Memory B cell (primary cell): Measurements from ENCODE around the gene SDK1.

Source experiments
- ATAC-seq: fragments of 150-1000 bp; cut with Tn5 transposase; 2 replicates; pipeline ENCODE4 v1.10.0; 2021; ENCODE audit warnings: low read depth, mild to moderate bottlenecking, moderate library complexity
- DNase-seq, 2 donors: peaks; one replicate each; pipeline ENCODE4 v3.0.0; 2022; ENCODE audit warnings: low spot score in 2 of 2
- H3K27ac Mint-ChIP-seq: one replicate; pipeline ENCODE4 v1.8.0; 2022; ENCODE audit warnings: mild to moderate bottlenecking, moderate library complexity, mixed read lengths
- H3K27me3 Mint-ChIP-seq: one replicate; pipeline ENCODE4 v1.8.0; 2022; ENCODE audit warnings: mixed read lengths
- H3K36me3 Mint-ChIP-seq: one replicate; pipeline ENCODE4 v1.8.0; 2022; ENCODE audit warnings: mild to moderate bottlenecking, mixed read lengths
- H3K4me1 Mint-ChIP-seq: one replicate; pipeline ENCODE4 v1.8.0; 2022; ENCODE audit warnings: mixed read lengths
- H3K4me3 Mint-ChIP-seq: one replicate; pipeline ENCODE4 v1.8.0; 2022; ENCODE audit warnings: mild to moderate bottlenecking, moderate library complexity, mixed read lengths
- H3K9me3 Mint-ChIP-seq: one replicate; pipeline ENCODE4 v1.8.0; 2022; ENCODE audit warnings: mixed read lengths

SDK1 gene

GRCh38 chr7:4069268-4070095 is 768.4 kb downstream of the SDK1 start:
- H3K36me3 Mint-ChIP-seq = no peaks in the 10 kb centered on the region
- no peak overlapping the region for H3K27ac Mint-ChIP-seq
- ATAC-seq = no peak
- no peak for DNase-seq
- H3K9me3 Mint-ChIP-seq = no peaks in the 10 kb centered on the region
- H3K4me3 Mint-ChIP-seq = no peak overlapping the region
- H3K4me1 Mint-ChIP-seq = peaks cover 4% of the 10 kb centered on the region
- no peaks in the 10 kb centered on the region for H3K27me3 Mint-ChIP-seq

GRCh38 chr7:4070214-4070613 is 769.2 kb downstream of the SDK1 start:
- Mint-ChIP-seq H3K27ac (no peak overlapping the region), H3K4me3 (no peak overlapping the region), H3K4me1 (no peaks in the 10 kb centered on the region), H3K9me3 (no peaks in the 10 kb centered on the region), H3K36me3 (no peaks in the 10 kb centered on the region), H3K27me3 (no peaks in the 10 kb centered on the region)
- no peak for ATAC-seq
- DNase-seq = no peak

- Mint-ChIP-seq H3K4me1 (no peaks in the 10 kb centered on the region), H3K36me3 (no peaks in the 10 kb centered on the region), H3K27me3 (no peaks in the 10 kb centered on the region), H3K4me3 (no peak overlapping the region), H3K27ac (no peak overlapping the region), H3K9me3 (no peaks in the 10 kb centered on the region)
- ATAC-seq = no peak
- no peak for DNase-seq
Measured at GRCh38 chr7:4071370-4072058, 770.5 kb downstream of the SDK1 start.

GRCh38 chr7:4072161-4072925 is 771.3 kb downstream of the SDK1 start:
- no peak overlapping the region for H3K27ac Mint-ChIP-seq

GRCh38 chr7:4073052-4073451 is 772.0 kb downstream of the SDK1 start:
- ATAC-seq (no peak), DNase-seq (no peak)
- peaks cover 3% of the 10 kb centered on the region for H3K27me3 Mint-ChIP-seq
- H3K9me3 Mint-ChIP-seq = peaks cover 3% of the 10 kb centered on the region
- no peaks in the 10 kb centered on the region for H3K36me3 Mint-ChIP-seq
- H3K4me1 Mint-ChIP-seq = no peaks in the 10 kb centered on the region
- H3K27ac Mint-ChIP-seq = no peak overlapping the region
- no peak overlapping the region for H3K4me3 Mint-ChIP-seq

More at GRCh38 chr7:4072161-4072925, 771.3 kb downstream of the SDK1 start:
- DNase-seq = no peak
- Mint-ChIP-seq H3K4me3 (no peak overlapping the region), H3K4me1 (no peaks in the 10 kb centered on the region), H3K27me3 (peaks cover 1% of the 10 kb centered on the region), H3K9me3 (peaks cover 1% of the 10 kb centered on the region), H3K36me3 (no peaks in the 10 kb centered on the region)
- ATAC-seq = no peak

- H3K9me3 Mint-ChIP-seq = peaks cover 3% of the 10 kb centered on the region
- no peak overlapping the region for H3K27ac Mint-ChIP-seq
- no peaks in the 10 kb centered on the region for H3K36me3 Mint-ChIP-seq
- no peak for DNase-seq
- H3K27me3 Mint-ChIP-seq = peaks cover 3% of the 10 kb centered on the region
- H3K4me3 Mint-ChIP-seq = no peak overlapping the region
- H3K4me1 Mint-ChIP-seq = no peaks in the 10 kb centered on the region
- no peak for ATAC-seq
Measured at GRCh38 chr7:4073750-4074149, 772.7 kb downstream of the SDK1 start.

GRCh38 chr7:4074407-4074806 is 773.4 kb downstream of the SDK1 start:
- no peak overlapping the region for H3K4me3 Mint-ChIP-seq
- ATAC-seq (no peak), DNase-seq (no peak)
- peaks cover 3% of the 10 kb centered on the region for H3K9me3 Mint-ChIP-seq
- no peak overlapping the region for H3K27ac Mint-ChIP-seq
- no peaks in the 10 kb centered on the region for H3K4me1 Mint-ChIP-seq
- no peaks in the 10 kb centered on the region for H3K36me3 Mint-ChIP-seq
- peaks cover 3% of the 10 kb centered on the region for H3K27me3 Mint-ChIP-seq

GRCh38 chr7:4074994-4075393 is 773.9 kb downstream of the SDK1 start:
- Mint-ChIP-seq H3K27me3 (peaks cover 3% of the 10 kb centered on the region), H3K4me3 (no peak overlapping the region), H3K4me1 (no peaks in the 10 kb centered on the region), H3K36me3 (no peaks in the 10 kb centered on the region), H3K9me3 (peaks cover 4% of the 10 kb centered on the region), H3K27ac (no peak overlapping the region)
- no peak for ATAC-seq
- no peak for DNase-seq

GRCh38 chr7:4076701-4077294 is 775.7 kb downstream of the SDK1 start:
- Mint-ChIP-seq H3K4me1 (no peaks in the 10 kb centered on the region), H3K27ac (no peak overlapping the region), H3K27me3 (peaks cover 3% of the 10 kb centered on the region), H3K4me3 (no peak overlapping the region), H3K36me3 (no peaks in the 10 kb centered on the region), H3K9me3 (peaks cover 4% of the 10 kb centered on the region)
- DNase-seq = no peak
- no peak for ATAC-seq

GRCh38 chr7:4077980-4078379 is 776.9 kb downstream of the SDK1 start:
- DNase-seq = no peak
- Mint-ChIP-seq H3K4me1 (no peaks in the 10 kb centered on the region), H3K4me3 (no peak overlapping the region), H3K27ac (no peak overlapping the region), H3K36me3 (no peaks in the 10 kb centered on the region), H3K27me3 (peaks cover 3% of the 10 kb centered on the region), H3K9me3 (peaks cover 4% of the 10 kb centered on the region)
- ATAC-seq = no peak

GRCh38 chr7:4078580-4078979 is 777.5 kb downstream of the SDK1 start:
- no peak overlapping the region for H3K27ac Mint-ChIP-seq
- ATAC-seq (no peak), DNase-seq (no peak)
- no peak overlapping the region for H3K4me3 Mint-ChIP-seq
- peaks cover 3% of the 10 kb centered on the region for H3K27me3 Mint-ChIP-seq
- no peaks in the 10 kb centered on the region for H3K36me3 Mint-ChIP-seq
- H3K4me1 Mint-ChIP-seq = no peaks in the 10 kb centered on the region
- H3K9me3 Mint-ChIP-seq = peaks cover 6% of the 10 kb centered on the region

- H3K27ac Mint-ChIP-seq = no peak overlapping the region
- peaks cover 2% of the 10 kb centered on the region for H3K36me3 Mint-ChIP-seq
- ATAC-seq = no peak
- no peak overlapping the region for H3K4me3 Mint-ChIP-seq
- no peaks in the 10 kb centered on the region for H3K4me1 Mint-ChIP-seq
- peaks cover 8% of the 10 kb centered on the region for H3K9me3 Mint-ChIP-seq
- peaks cover 3% of the 10 kb centered on the region for H3K27me3 Mint-ChIP-seq
- no peak for DNase-seq
Measured at GRCh38 chr7:4079366-4079765, 778.3 kb downstream of the SDK1 start.

- H3K36me3 Mint-ChIP-seq = peaks cover 2% of the 10 kb centered on the region
- peaks cover 8% of the 10 kb centered on the region for H3K9me3 Mint-ChIP-seq
- peaks cover 3% of the 10 kb centered on the region for H3K27me3 Mint-ChIP-seq
- H3K27ac Mint-ChIP-seq = no peak overlapping the region
- DNase-seq = no peak
- H3K4me3 Mint-ChIP-seq = no peak overlapping the region
- no peaks in the 10 kb centered on the region for H3K4me1 Mint-ChIP-seq
- ATAC-seq = no peak
Measured at GRCh38 chr7:4079956-4080355, 778.9 kb downstream of the SDK1 start.

GRCh38 chr7:4080954-4081353 is 779.9 kb downstream of the SDK1 start:
- Mint-ChIP-seq H3K27me3 (peaks cover 3% of the 10 kb centered on the region), H3K4me1 (peaks cover 2% of the 10 kb centered on the region), H3K4me3 (no peak overlapping the region), H3K27ac (no peak overlapping the region), H3K36me3 (peaks cover 2% of the 10 kb centered on the region), H3K9me3 (peaks cover 8% of the 10 kb centered on the region)
- ATAC-seq (no peak), DNase-seq (no peak)
